Activated CD4-positive, alpha-beta T cell treated with anti-CD3 and anti-CD28 coated beads for 24 hours (primary cell): Measurements from ENCODE around the gene DDX47.
"Not testable (repeated sequence)": the region's sequence is repeated elsewhere in the genome, so short reads cannot be mapped to it uniquely, and the experiment has no call there.

Experiments
- DNase-seq, 2 donors: peaks; one replicate each; pipeline ENCODE4 v3.0.0-alpha.2; 2020; ENCODE audit warnings: low read depth in 2 of 2

DDX47 gene

GRCh38 chr12:12820376-12820775 lies 7.2 kb downstream of the DDX47 start:
- not testable (repeated sequence) for DNase-seq

GRCh38 chr12:12821975-12822374 lies 8.8 kb downstream of the DDX47 start:
- no peak for DNase-seq

DNA sequence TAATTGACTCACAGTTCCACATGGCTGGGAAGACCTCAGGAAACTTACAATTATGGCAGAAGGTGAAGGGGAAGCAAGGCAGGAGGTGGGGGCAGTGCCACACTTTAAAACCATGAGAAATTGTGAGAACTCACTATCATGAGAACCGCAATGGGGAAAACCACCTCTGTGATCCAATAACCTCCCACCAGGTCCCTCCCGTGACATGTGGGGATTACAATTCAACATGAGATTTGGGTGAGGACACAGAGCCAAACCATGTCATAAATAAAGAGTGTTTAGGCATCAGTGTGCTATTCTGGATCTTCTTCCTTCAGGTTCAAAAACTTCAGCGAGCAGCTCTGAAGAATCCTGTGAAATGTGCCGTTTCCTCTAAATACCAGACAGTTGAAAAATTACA lies 9.7 kb downstream of the DDX47 start:
- DNase-seq, result no peak

- DNase-seq, result no peak
Measured at GRCh38 chr12:12823300-12823699, 10.2 kb downstream of the DDX47 start.

- DNase-seq, result no peak
Measured at GRCh38 chr12:12823811-12824210, 10.7 kb downstream of the DDX47 start.

- DNase-seq, result no peak
Measured at GRCh38 chr12:12835378-12836146, 22.4 kb downstream of the DDX47 start.

- DNase-seq, result no peak
Measured at GRCh38 chr12:12836571-12836970, 23.4 kb downstream of the DDX47 start.

GRCh38 chr12:12837025-12837812 lies 24.1 kb downstream of the DDX47 start:
- peak; percentile 23 to 26 for DNase-seq

- no peak for DNase-seq
Measured at GRCh38 chr12:12837813-12838153, 24.6 kb downstream of the DDX47 start.

- DNase-seq, result no peak
Measured at GRCh38 chr12:12839003-12839395, 25.9 kb downstream of the DDX47 start.

- DNase-seq, result not testable (repeated sequence)
Measured at GRCh38 chr12:12839439-12839838, 26.3 kb downstream of the DDX47 start.

- no peak for DNase-seq
Measured at GRCh38 chr12:12839873-12840579, 26.9 kb downstream of the DDX47 start.

GRCh38 chr12:12840580-12840899 lies 27.4 kb downstream of the DDX47 start:
- no peak for DNase-seq

GRCh38 chr12:12841428-12841827 lies 28.3 kb downstream of the DDX47 start:
- DNase-seq, result not testable (repeated sequence)

- no peak for DNase-seq
Measured at GRCh38 chr12:12845794-12846243, 32.7 kb downstream of the DDX47 start.

- DNase-seq, result not testable (repeated sequence)
Measured at GRCh38 chr12:12846780-12847179, 33.6 kb downstream of the DDX47 start.

DNA sequence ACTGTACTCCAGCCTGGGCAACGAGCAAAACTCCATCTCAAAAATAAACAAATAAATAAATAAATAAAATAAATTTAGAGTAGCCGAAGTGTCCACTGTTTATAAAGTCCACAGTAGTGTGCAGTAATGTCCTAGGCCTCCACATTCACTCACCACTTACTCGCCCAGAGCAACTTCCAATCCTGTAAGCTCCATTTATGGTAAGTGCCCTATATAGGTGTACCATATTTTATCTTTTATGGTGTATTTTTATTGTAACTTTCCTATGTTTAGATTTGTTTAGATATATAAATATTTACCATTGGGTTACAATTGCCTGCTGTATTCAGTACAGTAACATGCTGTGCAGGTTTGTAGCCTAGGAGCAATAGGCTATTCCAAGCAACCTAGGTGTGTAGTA lies 40.3 kb downstream of the DDX47 start:
- no peak for DNase-seq

GRCh38 chr12:12859690-12860089 lies 46.5 kb downstream of the DDX47 start:
- DNase-seq, result no peak

DNA sequence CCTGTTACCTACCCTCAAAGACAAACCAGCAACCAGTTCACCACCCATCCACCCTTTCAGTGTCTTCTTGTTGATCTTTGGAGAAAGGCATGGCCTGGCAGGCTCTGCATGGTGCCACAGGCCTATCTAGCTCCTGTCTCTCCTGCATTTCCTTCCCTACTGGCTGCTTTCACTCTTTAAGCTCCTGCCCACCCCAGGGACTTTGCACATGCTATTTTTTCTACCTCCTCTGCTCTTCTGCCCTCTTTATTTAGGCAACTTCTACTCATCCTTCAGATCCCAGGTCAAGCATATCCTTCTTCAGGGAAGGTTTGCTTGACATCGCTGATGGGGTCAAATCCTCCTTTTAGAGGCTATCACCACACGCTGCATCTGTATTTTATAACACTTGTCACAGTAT lies 51.1 kb downstream of the DDX47 start:
- DNase-seq, result no peak

GRCh38 chr12:12868477-12869235 lies 55.5 kb downstream of the DDX47 start:
- no peak for DNase-seq

- no peak for DNase-seq
Measured at GRCh38 chr12:12870465-12870864, 57.3 kb downstream of the DDX47 start.

DNA sequence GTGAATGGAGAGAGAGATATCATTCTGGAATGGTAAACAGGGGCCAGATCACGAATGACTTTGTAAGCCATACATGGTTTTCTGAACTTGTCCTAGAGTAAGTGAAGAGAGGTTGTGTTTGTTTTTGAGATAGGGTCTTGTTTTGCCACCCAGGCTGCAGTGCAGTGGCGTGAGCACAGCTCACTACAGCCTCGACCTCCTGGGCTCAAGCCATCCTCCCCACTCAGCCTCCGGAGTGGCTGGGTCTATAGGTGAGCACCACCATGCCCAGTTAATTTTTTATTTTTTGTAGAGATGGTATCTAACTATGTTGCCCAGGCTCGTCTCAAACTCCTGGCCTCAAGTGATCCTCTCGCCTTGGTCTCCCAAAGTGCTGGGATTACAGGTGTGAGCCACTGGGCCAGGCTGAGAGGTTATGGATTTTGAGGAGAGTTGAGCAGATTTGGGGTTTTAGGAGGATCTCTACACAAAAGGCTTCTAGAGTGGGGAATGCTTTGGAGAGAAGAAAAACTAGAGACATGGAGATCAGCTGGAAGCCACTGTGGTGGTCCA lies 58.5 kb downstream of the DDX47 start:
- no peak for DNase-seq
